ENCODE data around the gene FBXL16. TPM values are rescaled to one million over a fixed set of nuclear protein-coding genes. Genes with fewer than 3 reads are reported as not detected.

The FBXL16 gene
- total and polyA plus RNA-seq, 9 of the 15 experiments (the other 6 are each of a cell fraction or from before 2014, with no cell fraction given): 0.21 to 8.2 (median 1.7) TPM

GRCh38 chr16:683396-684070, 22.1 kb downstream of the FBXL16 start (continued):
- TF ChIP-seq GTF2B (IDR thresholded peaks at IDR 0.05; ENCODE audit: extremely low read depth, insufficient read length) (no peak), DNMT1 (IDR thresholded peaks at IDR 0.05) (no peak), ZNF639 (CRISPR knock-in tag; conservative IDR thresholded peaks at IDR 0.05 in 1 of 2, IDR thresholded peaks at IDR 0.05 in 1 of 2) (no peak), E2F3 (CRISPR knock-in tag; IDR thresholded peaks at IDR 0.05) (0 out of 2 replicates have a peak, but pooled peaks have one; percentile 9), USF1 (CRISPR knock-in tag; IDR thresholded peaks at IDR 0.05) (peak; percentile 43; the same call in 1 of the 2 replicates), TCFL5 (CRISPR knock-in tag; conservative IDR thresholded peaks at IDR 0.05) (no peak), PRMT5 (CRISPR knock-in tag; IDR thresholded peaks at IDR 0.05) (0 out of 2 replicates have a peak, but pooled peaks have one; percentile 18), HDAC8 (tag; IDR thresholded peaks at IDR 0.05) (0 out of 2 replicates have a peak, but pooled peaks have one; percentile 15), DPF2 (IDR thresholded peaks at IDR 0.05) (no peak), ASH1L (IDR thresholded peaks at IDR 0.05; ENCODE audit: borderline replicate concordance, low read depth, partially characterized antibody) (no peak), ZNF282 (CRISPR knock-in tag; IDR thresholded peaks at IDR 0.05) (0 out of 2 replicates have a peak, but pooled peaks have one; percentile 24), ZBTB17 (CRISPR knock-in tag; IDR thresholded peaks at IDR 0.05) (peak; percentile 53; the same call in 1 of the 2 replicates), FOXK2 (conservative IDR thresholded peaks at IDR 0.05 in 1 of 2, IDR thresholded peaks at IDR 0.05 in 1 of 2; ENCODE audit: low read depth in 2 of 2) (no peak), FOSL1 (tag; conservative IDR thresholded peaks at IDR 0.05) (no peak), BMI1 (IDR thresholded peaks at IDR 0.05; ENCODE audit: low read length) (no peak), MIER1 (IDR thresholded peaks at IDR 0.05; ENCODE audit: low read depth) (no peak), USF2 (CRISPR knock-in tag; IDR thresholded peaks at IDR 0.05) (no peak), NR1H2 (CRISPR knock-in tag; IDR thresholded peaks at IDR 0.05) (0 out of 2 replicates have a peak, but pooled peaks have one; percentile 66), ZNF717 (CRISPR knock-in tag; IDR thresholded peaks at IDR 0.05) (0 out of 2 replicates have a peak, but pooled peaks have one; percentile 55), SIN3A (IDR thresholded peaks at IDR 0.05; ENCODE audit: borderline replicate concordance in 2 of 2, control insufficient read depth in 1 of 2, low read depth in 2 of 2, low read length in 2 of 2) (peak in 1 of 2 experiments; percentile 16; a peak in 1 of 4 replicates), CTBP1 (IDR thresholded peaks at IDR 0.05; ENCODE audit: borderline replicate concordance) (no peak), SMAD2 (IDR thresholded peaks at IDR 0.05; ENCODE audit: low read depth, low read length) (no peak), TEAD1 (CRISPR knock-in tag; IDR thresholded peaks at IDR 0.05) (peak in 1 of 2 experiments; percentile 17; a peak in 1 of 4 replicates), LEF1 (IDR thresholded peaks at IDR 0.05) (no peak), ZNF212 (CRISPR knock-in tag; IDR thresholded peaks at IDR 0.05) (0 out of 2 replicates have a peak, but pooled peaks have one; percentile 8), EGR1 (conservative IDR thresholded peaks at IDR 0.05) (peak; percentile 89)

All from K562 (cell line).